CD14-positive monocyte (primary cell): ENCODE results near the gene FAM236B. TPM values are rescaled to one million over a fixed set of nuclear protein-coding genes. Genes with fewer than 3 reads are reported as not detected.
"Not testable (repeated sequence)": the region's sequence is repeated elsewhere in the genome, so short reads cannot be mapped to it uniquely, and the experiment has no call there.

Experiments
- DNase-seq, 3 donors: peaks; one replicate each; pipeline ENCODE4 v3.0.0-alpha.2; 2011 to 2022
- H2AFZ ChIP-seq: 2 replicates; pipeline ENCODE4 v1.6.0; 2012; ENCODE audit warnings: mild to moderate bottlenecking, low read depth, low read length, inconsistent platforms; ENCODE audit not compliant: insufficient read depth, poor library complexity, severe bottlenecking
- H3K27ac ChIP-seq, 2 donors: 1 replicate in 1 of 2; 2 replicates in 1 of 2; pipeline ENCODE4 v1.5.1; 2012 to 2013; ENCODE audit warnings: low read length in 2 of 2, control low read depth in 1 of 2, inconsistent platforms in 1 of 2, low read depth in 1 of 2, mild to moderate bottlenecking in 1 of 2
- H3K27me3 ChIP-seq, 2 donors: one replicate each; pipeline versions ENCODE4 v1.6.0 to v1.6.1; 2011 to 2013; ENCODE audit warnings: low read length in 2 of 2; ENCODE audit not compliant: control insufficient read depth in 2 of 2, insufficient read depth in 2 of 2
- H3K36me3 ChIP-seq, 2 donors: replicated peaks in 1 of 2; 1 replicate in 1 of 2; 2 replicates in 1 of 2; pipeline versions ENCODE4 v1.5.1 to v1.6.1; 2012 to 2013; ENCODE audit warnings: low read length in 2 of 2, control low read depth in 1 of 2, inconsistent platforms in 1 of 2, mild to moderate bottlenecking in 1 of 2; ENCODE audit not compliant: insufficient read depth in 2 of 2, control insufficient read depth in 1 of 2
- H3K4me1 ChIP-seq, 2 donors: 1 replicate in 1 of 2; 2 replicates in 1 of 2; pipeline versions ENCODE4 v1.5.1 to v1.6.1; 2012 to 2013; ENCODE audit warnings: low read length in 2 of 2, control low read depth in 1 of 2, inconsistent platforms in 1 of 2, mild to moderate bottlenecking in 1 of 2, moderate library complexity in 1 of 2; ENCODE audit not compliant: insufficient read depth in 2 of 2, control insufficient read depth in 1 of 2
- H3K4me2 ChIP-seq: replicated peaks from 2 replicates; pipeline ENCODE3; 2012; ENCODE audit warnings: low read length, moderate library complexity, mild to moderate bottlenecking; ENCODE audit not compliant: poor library complexity, severe bottlenecking; ENCODE audit errors: extremely low read depth
- H3K4me3 ChIP-seq, 3 experiments: fragments of 200-600 bp in 1 of 3; sonication (generic) in 1 of 3; replicated peaks in 1 of 3; 1 replicate in 2 of 3; 2 replicates in 1 of 3; pipeline ENCODE4 v1.5.1; 2011 to 2013; ENCODE audit warnings: low read length in 3 of 3, mild to moderate bottlenecking in 3 of 3, control low read depth in 2 of 3, low read depth in 2 of 3, inconsistent platforms in 1 of 3, moderate library complexity in 1 of 3
- H3K79me2 ChIP-seq: 2 replicates; pipeline ENCODE4 v1.6.0; 2012; ENCODE audit warnings: mild to moderate bottlenecking, control low read depth, inconsistent platforms, low read length, moderate library complexity; ENCODE audit not compliant: insufficient read depth
- H3K9ac ChIP-seq: 2 replicates; pipeline ENCODE4 v1.6.0; 2017; ENCODE audit warnings: low read length, mild to moderate bottlenecking; ENCODE audit not compliant: insufficient read depth, poor library complexity, severe bottlenecking
- H3K9me3 ChIP-seq, 2 donors: replicated peaks in 1 of 2; 1 replicate in 1 of 2; 2 replicates in 1 of 2; pipeline versions ENCODE4 v1.5.1 to v1.6.1; 2012 to 2013; ENCODE audit warnings: low read length in 2 of 2, control low read depth in 1 of 2; ENCODE audit not compliant: control insufficient read depth in 1 of 2, insufficient read depth in 1 of 2
- H4K20me1 ChIP-seq: 2 replicates; pipeline ENCODE4 v1.6.0; 2012; ENCODE audit warnings: mild to moderate bottlenecking, low read length, control low read depth, moderate library complexity; ENCODE audit not compliant: insufficient read depth
- H3K27ac Mint-ChIP-seq, 7 donors: one replicate each; pipeline ENCODE4 v1.8.0; 2020; ENCODE audit warnings: mild to moderate bottlenecking in 7 of 7, mixed read lengths in 7 of 7, moderate library complexity in 6 of 7, inconsistent platforms in 2 of 7
- H3K27me3 Mint-ChIP-seq, 3 donors: one replicate each; pipeline ENCODE4 v1.8.0; 2021 to 2022; ENCODE audit warnings: low read depth in 3 of 3, mild to moderate bottlenecking in 3 of 3, mixed read lengths in 3 of 3, moderate library complexity in 3 of 3, inconsistent platforms in 1 of 3
- H3K36me3 Mint-ChIP-seq, 2 donors: one replicate each; pipeline ENCODE4 v1.8.0; 2020; ENCODE audit warnings: mixed read lengths in 2 of 2, inconsistent platforms in 1 of 2, mild to moderate bottlenecking in 1 of 2
- H3K4me1 Mint-ChIP-seq: one replicate; pipeline ENCODE4 v1.8.0; 2020; ENCODE audit warnings: mild to moderate bottlenecking, mixed read lengths
- H3K4me3 Mint-ChIP-seq, 2 donors: one replicate each; pipeline ENCODE4 v1.8.0; 2020; ENCODE audit warnings: mild to moderate bottlenecking in 2 of 2, mixed read lengths in 2 of 2, moderate library complexity in 1 of 2
- H3K9me3 Mint-ChIP-seq, 7 donors: one replicate each; pipeline ENCODE4 v1.8.0; 2020 to 2022; ENCODE audit warnings: mixed read lengths in 7 of 7, mild to moderate bottlenecking in 6 of 7, moderate library complexity in 6 of 7, inconsistent platforms in 2 of 7
- WGBS: methylation state at CpG from one replicate; pipeline ENCODE4 v1.1.5; 2013; ENCODE audit warnings: missing lambda C conversion rate; ENCODE audit not compliant: insufficient coverage; 5-methylcytosine and 5-hydroxymethylcytosine counted together
- intact Hi-C, 2 donors: fragments of 100-400 bp; cut with micrococcal nuclease; formaldehyde crosslinking; loops; one replicate each; pipeline versions ENCODE4 v1.15.0 to v1.15.1; 2023
- polyA minus RNA-seq: library from RNA; depleted of rRNA, polyadenylated mRNA; stranded (reverse); fragments of >200 nt; gene quantifications from 2 replicates; pipeline ENCODE4 v1.2.3, GENCODE V29; 2012
- polyA plus RNA-seq, 3 donors: library from polyadenylated mRNA; depleted of rRNA in 1 of 3; unstranded in 2 of 3; stranded (reverse) in 1 of 3; fragments of 300-500 nt in 2 of 3; fragments of >200 nt in 1 of 3; fragmentation: Illumina TruSeq in 2 of 3; gene quantifications; 1 replicate in 2 of 3; 2 replicates in 1 of 3; pipeline ENCODE4 v1.2.3, GENCODE V29; 2012 to 2021
- total RNA-seq, 12 experiments: library from RNA in 1 of 12; stranded (reverse) in 1 of 12; fragments of 120-200 nt in 1 of 12; gene quantifications; one replicate each; pipeline ENCODE4 v1.2.4 and lab custom pipeline; 2013 to 2026; ENCODE audit warnings: mixed read lengths in 6 of 12, inconsistent platforms in 1 of 12

FAM236B gene
- not detected for total RNA-seq (2013)
- polyA plus RNA-seq (not detected), polyA minus RNA-seq (not detected in 2 replicates), total RNA-seq (lab: John Stamatoyannopoulos, UW) (0 reads per million in 11 experiments)

GRCh38 chrX:72782560-72782959 lies at the start of gene FAM236B:
TSS of gene FAM236B (minus strand) at chrX:72782660. CDS start at chrX:72782560, 100 bp downstream.
- intact Hi-C loops, H3K36me3 Mint-ChIP-seq: not testable (repeated sequence)

GRCh38 chrX:72830701-72831100 lies 48.2 kb upstream of the FAM236B start:
- H3K4me3 ChIP-seq, H3K27ac ChIP-seq, H3K9me3 Mint-ChIP-seq, H3K79me2 ChIP-seq, H3K36me3 Mint-ChIP-seq, H3K9ac ChIP-seq, H4K20me1 ChIP-seq, DNase-seq, H3K4me1 ChIP-seq, H3K27ac Mint-ChIP-seq, H3K27me3 Mint-ChIP-seq, H3K4me3 Mint-ChIP-seq, intact Hi-C loops, H3K4me1 Mint-ChIP-seq, H3K9me3 ChIP-seq, H3K27me3 ChIP-seq, H2AFZ ChIP-seq, H3K36me3 ChIP-seq, H3K4me2 ChIP-seq: not testable (repeated sequence)
- no CpG with 5 or more reads among the region's 13 CpGs for WGBS

More at GRCh38 chrX:72782560-72782959, at the start of gene FAM236B:
- DNase-seq, H4K20me1 ChIP-seq, H3K4me3 Mint-ChIP-seq, H3K9me3 ChIP-seq, H3K4me1 Mint-ChIP-seq, H3K27ac ChIP-seq, H3K4me2 ChIP-seq, H3K79me2 ChIP-seq, H3K9ac ChIP-seq, H3K27me3 ChIP-seq, H3K27ac Mint-ChIP-seq, H3K4me1 ChIP-seq, H3K27me3 Mint-ChIP-seq, H3K4me3 ChIP-seq, H3K36me3 ChIP-seq, H3K9me3 Mint-ChIP-seq, H2AFZ ChIP-seq: not testable (repeated sequence)
- WGBS = no CpG with 5 or more reads among the region's 15 CpGs

GRCh38 chrX:72808110-72808509 lies 25.6 kb upstream of the FAM236B start, which contains the start of gene FAM236D:
TSS of gene FAM236D (minus strand) at chrX:72808210. CDS start at chrX:72808110, 100 bp downstream.
- DNase-seq, H4K20me1 ChIP-seq, H3K9me3 ChIP-seq, H3K4me1 Mint-ChIP-seq, H3K27ac ChIP-seq, H2AFZ ChIP-seq, H3K79me2 ChIP-seq, H3K27ac Mint-ChIP-seq, H3K9ac ChIP-seq, H3K36me3 ChIP-seq, H3K4me3 ChIP-seq, intact Hi-C loops, H3K4me3 Mint-ChIP-seq, H3K4me1 ChIP-seq, H3K9me3 Mint-ChIP-seq, H3K27me3 Mint-ChIP-seq, H3K4me2 ChIP-seq, H3K36me3 Mint-ChIP-seq, H3K27me3 ChIP-seq: not testable (repeated sequence)
- WGBS = no CpG with 5 or more reads among the region's 13 CpGs

- no CpG with 5 or more reads among the region's 3 CpGs for WGBS
- H3K9ac ChIP-seq = not testable (repeated sequence)
Measured at GRCh38 chrX:72790390-72790789, 7.9 kb upstream of the FAM236B start.

More at GRCh38 chrX:72790390-72790789, 7.9 kb upstream of the FAM236B start:
- H4K20me1 ChIP-seq, H3K4me1 ChIP-seq, H2AFZ ChIP-seq, H3K4me3 ChIP-seq, H3K4me2 ChIP-seq, intact Hi-C loops, H3K4me1 Mint-ChIP-seq, H3K27me3 Mint-ChIP-seq, H3K36me3 Mint-ChIP-seq, H3K27me3 ChIP-seq, H3K79me2 ChIP-seq, H3K36me3 ChIP-seq, H3K4me3 Mint-ChIP-seq, DNase-seq, H3K27ac Mint-ChIP-seq, H3K27ac ChIP-seq, H3K9me3 ChIP-seq, H3K9me3 Mint-ChIP-seq: not testable (repeated sequence)
